HepG2 (cell line): ENCODE measurements around the gene NSUN3. TPM values are rescaled to one million over a fixed set of nuclear protein-coding genes. Genes with fewer than 3 reads are reported as not detected.

Experiments used
- ATF7-NPFF ChIP-seq: sonication (generic); formaldehyde crosslinking; IDR thresholded peaks from 2 replicates; pipeline ENCODE4 v1.8.1; 2023; ENCODE audit warnings: mild to moderate bottlenecking, low read depth, missing genetic modification reagents, moderate library complexity
- CBX2 ChIP-seq, 2 experiments: fragments of 200-600 bp in 1 of 2; sonication (generic); formaldehyde crosslinking in 1 of 2; IDR thresholded peaks; 2 replicates each; pipeline versions ENCODE4 v1.7.0 to v1.8.1; 2018 to 2022; ENCODE audit warnings: low read depth in 2 of 2, low read length in 1 of 2, mild to moderate bottlenecking in 1 of 2, missing genetic modification reagents in 1 of 2
- CEBPZ ChIP-seq: IDR thresholded peaks from 2 replicates; pipeline ENCODE4 v1.6.1; 2012; ENCODE audit warnings: low read length, improper control_type of control experiment
- FOXO4 ChIP-seq: sonication (generic); formaldehyde crosslinking; conservative IDR thresholded peaks from 2 replicates; pipeline ENCODE4 v1.8.1; 2023; ENCODE audit warnings: missing genetic modification reagents
- GFI1 ChIP-seq: sonication (generic); formaldehyde crosslinking; IDR thresholded peaks from 2 replicates; pipeline ENCODE4 v1.5.0; 2020; ENCODE audit warnings: missing genetic modification reagents, mild to moderate bottlenecking, borderline replicate concordance
- HOXA9 ChIP-seq: sonication (generic); formaldehyde crosslinking; IDR thresholded peaks from 2 replicates; pipeline ENCODE4 v1.8.1; 2022; ENCODE audit warnings: missing genetic modification reagents, mild to moderate bottlenecking, moderate library complexity, borderline replicate concordance
- KAT7 ChIP-seq: IDR thresholded peaks from 2 replicates; pipeline ENCODE4 v1.6.1; 2018; ENCODE audit warnings: borderline replicate concordance, missing compliant biosample characterization
- MTF2 ChIP-seq: sonication (generic); formaldehyde crosslinking; IDR thresholded peaks from 2 replicates; pipeline ENCODE4 v1.5.0; 2020; ENCODE audit warnings: missing genetic modification reagents, borderline replicate concordance
- MXD4 ChIP-seq: IDR thresholded peaks from 2 replicates; pipeline ENCODE4 v1.6.1; 2016; ENCODE audit warnings: mild to moderate bottlenecking, missing biosample characterization, missing genetic modification reagents
- NR0B2 ChIP-seq: sonication (generic); formaldehyde crosslinking; IDR thresholded peaks from 2 replicates; pipeline ENCODE4 v1.4.0; 2020; ENCODE audit warnings: mild to moderate bottlenecking, missing genetic modification reagents
- PAWR ChIP-seq: sonication (generic); formaldehyde crosslinking; IDR thresholded peaks from 2 replicates; pipeline ENCODE4 v1.4.0; 2020; ENCODE audit warnings: missing genetic modification reagents, mild to moderate bottlenecking, borderline replicate concordance
- POGZ ChIP-seq: sonication (generic); formaldehyde crosslinking; IDR thresholded peaks from 2 replicates; pipeline ENCODE4 v1.4.0; 2020; ENCODE audit warnings: mild to moderate bottlenecking, missing genetic modification reagents
- PPARG ChIP-seq: conservative IDR thresholded peaks from 2 replicates; pipeline ENCODE4 v1.6.1; 2016; ENCODE audit warnings: missing biosample characterization, missing genetic modification reagents
- RXRA ChIP-seq: sonication (generic); formaldehyde crosslinking; IDR thresholded peaks from 2 replicates; pipeline ENCODE4 v1.5.1; 2020; ENCODE audit warnings: missing genetic modification reagents
- TARDBP ChIP-seq: sonication (generic); formaldehyde crosslinking; IDR thresholded peaks from 2 replicates; pipeline ENCODE4 v1.8.0; 2022; ENCODE audit warnings: mild to moderate bottlenecking, missing genetic modification reagents
- THRA ChIP-seq: sonication (generic); formaldehyde crosslinking; IDR thresholded peaks from 2 replicates; pipeline ENCODE4 v1.4.0; 2020; ENCODE audit warnings: missing genetic modification reagents, borderline replicate concordance
- TP53 ChIP-seq: sonication (generic); formaldehyde crosslinking; conservative IDR thresholded peaks from 2 replicates; pipeline ENCODE4 v1.4.0; 2020; ENCODE audit warnings: missing genetic modification reagents
- ZBTB1 ChIP-seq: sonication (generic); formaldehyde crosslinking; IDR thresholded peaks from 2 replicates; pipeline ENCODE4 v1.4.0; 2020; ENCODE audit warnings: missing genetic modification reagents, borderline replicate concordance
- ZFAT ChIP-seq: sonication (generic); formaldehyde crosslinking; conservative IDR thresholded peaks from 2 replicates; pipeline ENCODE4 v1.8.1; 2023; ENCODE audit warnings: missing genetic modification reagents, inconsistent platforms
- ZFY ChIP-seq: sonication (generic); formaldehyde crosslinking; IDR thresholded peaks from 2 replicates; pipeline ENCODE4 v1.4.0; 2020; ENCODE audit warnings: missing genetic modification reagents
- ZNF207 ChIP-seq: fragments of 450-650 bp; IDR thresholded peaks from 2 replicates; pipeline ENCODE4 v1.6.1; 2016; ENCODE audit warnings: antibody characterized with exemption, borderline replicate concordance
- ZNF225 ChIP-seq: sonication (generic); formaldehyde crosslinking; IDR thresholded peaks from 2 replicates; pipeline ENCODE4 v1.4.0; 2020; ENCODE audit warnings: mild to moderate bottlenecking, missing genetic modification reagents
- ZNF7 ChIP-seq: IDR thresholded peaks from 2 replicates; pipeline ENCODE4 v1.6.1; 2016; ENCODE audit warnings: missing biosample characterization, missing genetic modification reagents
- polyA plus RNA-seq, 8 experiments: library from polyadenylated mRNA; depleted of rRNA in 3 of 8; stranded (reverse) in 7 of 8; unstranded in 1 of 8; fragments of >200 nt; fragmentation: Illumina TruSeq in 4 of 8; extraction: Trizol in 4 of 8; gene quantifications; 2 replicates each; pipeline versions ENCODE4 v1.2.1 to v1.2.3, GENCODE V29; 2011 to 2016; ENCODE audit warnings: low read depth in 4 of 8, missing spikeins in 1 of 8, mixed read lengths in 1 of 8; ENCODE audit not compliant: insufficient read depth in 1 of 8
- total RNA-seq, 5 experiments: library from RNA; depleted of rRNA; stranded (reverse); fragments of >200 nt; fragmentation: Illumina TruSeq; extraction: Trizol; gene quantifications; 2 replicates each; pipeline ENCODE4 v1.2.3, GENCODE V29; 2016; ENCODE audit warnings: low read depth in 1 of 5

Gene NSUN3
- total and polyA plus RNA-seq, 2 of the 13 experiments (the other 11 are each of a cell fraction or from before 2014, with no cell fraction given), result 3.2 to 10.6 TPM

GRCh38 chr3:94062513-94063404, at the start of gene NSUN3, which contains the start of gene DHFR2 (continued):
- TF ChIP-seq THRA (CRISPR knock-in tag) (no peak), FOXO4 (CRISPR knock-in tag) (no peak), RXRA (CRISPR knock-in tag) (peak; percentile 34; the same call in 1 of the 2 replicates), PAWR (CRISPR knock-in tag) (no peak), CBX2 (IDR thresholded peaks at IDR 0.05; ENCODE audit: low read depth, low read length) (no peak), CBX2 (CRISPR knock-in tag; IDR thresholded peaks at IDR 0.05; ENCODE audit: low read depth) (no peak), NR0B2 (no peak; the same call in 1 of the 2 replicates), CEBPZ (no peak), ZFAT (CRISPR knock-in tag) (no peak), ZFY (peak; percentile 67), KAT7 (CRISPR knock-in tag) (peak; percentile 68; the same call in 1 of the 2 replicates), ATF7-NPFF (no peak), MTF2 (CRISPR knock-in tag) (no peak), PPARG (no peak), ZBTB1 (CRISPR knock-in tag) (no peak), TP53 (no peak), ZNF7 (no peak), ZNF207 (no peak), GFI1 (0 out of 2 replicates have a peak, but pooled peaks have one; percentile 54), ZNF225 (CRISPR knock-in tag) (no peak), TARDBP (CRISPR knock-in tag) (peak; percentile 84; the same call in 1 of the 2 replicates), POGZ (CRISPR knock-in tag) (peak; percentile 92), MXD4 (CRISPR knock-in tag) (no peak), HOXA9 (CRISPR knock-in tag) (no peak)
